ENCODE results near the gene SNX8. TPM values are rescaled to one million over a fixed set of nuclear protein-coding genes. Genes with fewer than 3 reads are reported as not detected.

Gene SNX8
- total RNA-seq, 2 donors from 2014 or later, result 20.0 to 23.0 TPM

DNA sequence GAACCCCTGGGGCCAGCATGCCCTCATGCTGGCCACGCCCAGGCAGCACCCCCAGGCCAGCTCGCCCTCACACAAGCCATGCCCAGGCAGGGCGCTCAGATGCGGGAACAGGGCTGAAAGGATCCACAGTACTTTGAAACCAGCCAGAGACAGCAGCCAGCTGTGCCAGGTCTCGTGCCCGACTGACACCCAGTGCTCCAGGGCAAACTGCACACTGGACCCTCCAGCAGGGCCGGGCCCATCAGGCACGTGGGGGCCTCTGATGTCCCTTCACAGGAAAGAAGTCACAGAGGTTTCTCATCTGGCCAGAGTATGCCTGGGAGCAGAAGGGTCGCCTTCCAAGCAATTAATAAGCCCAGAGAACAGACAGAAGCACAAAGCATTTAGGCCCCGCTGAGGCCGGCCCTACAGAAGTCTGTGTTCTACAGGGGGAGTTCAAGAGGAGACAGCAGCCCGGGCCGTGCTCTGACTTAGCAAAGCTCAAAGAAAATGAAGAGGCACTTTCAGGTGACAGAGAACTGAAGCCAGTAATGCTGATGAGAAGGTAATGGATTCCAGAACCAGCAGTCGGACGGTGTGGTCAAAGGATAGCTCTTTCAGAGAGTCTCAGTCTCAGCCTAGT is 102.9 kb downstream of the SNX8 start:
- no peak for DNase-seq (ENCODE audit: low spot score)
- Histone ChIP-seq H3K4me3 (no peak overlapping the region), H3K27ac (no peak overlapping the region), H3K36me3 (peaks cover 42% of the 10 kb centered on the region), H3K27me3 (no peaks in the 10 kb centered on the region), H3K9me3 (no peaks in the 10 kb centered on the region), H3K4me1 (peaks cover 0 to 11% of the 10 kb centered on the region in 2 donors)
- TF ChIP-seq, protein P1, sequence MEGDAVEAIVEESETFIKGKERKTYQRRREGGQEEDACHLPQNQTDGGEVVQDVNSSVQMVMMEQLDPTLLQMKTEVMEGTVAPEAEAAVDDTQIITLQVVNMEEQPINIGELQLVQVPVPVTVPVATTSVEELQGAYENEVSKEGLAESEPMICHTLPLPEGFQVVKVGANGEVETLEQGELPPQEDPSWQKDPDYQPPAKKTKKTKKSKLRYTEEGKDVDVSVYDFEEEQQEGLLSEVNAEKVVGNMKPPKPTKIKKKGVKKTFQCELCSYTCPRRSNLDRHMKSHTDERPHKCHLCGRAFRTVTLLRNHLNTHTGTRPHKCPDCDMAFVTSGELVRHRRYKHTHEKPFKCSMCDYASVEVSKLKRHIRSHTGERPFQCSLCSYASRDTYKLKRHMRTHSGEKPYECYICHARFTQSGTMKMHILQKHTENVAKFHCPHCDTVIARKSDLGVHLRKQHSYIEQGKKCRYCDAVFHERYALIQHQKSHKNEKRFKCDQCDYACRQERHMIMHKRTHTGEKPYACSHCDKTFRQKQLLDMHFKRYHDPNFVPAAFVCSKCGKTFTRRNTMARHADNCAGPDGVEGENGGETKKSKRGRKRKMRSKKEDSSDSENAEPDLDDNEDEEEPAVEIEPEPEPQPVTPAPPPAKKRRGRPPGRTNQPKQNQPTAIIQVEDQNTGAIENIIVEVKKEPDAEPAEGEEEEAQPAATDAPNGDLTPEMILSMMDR (IDR thresholded peaks at IDR 0.05), result no peak

DNA sequence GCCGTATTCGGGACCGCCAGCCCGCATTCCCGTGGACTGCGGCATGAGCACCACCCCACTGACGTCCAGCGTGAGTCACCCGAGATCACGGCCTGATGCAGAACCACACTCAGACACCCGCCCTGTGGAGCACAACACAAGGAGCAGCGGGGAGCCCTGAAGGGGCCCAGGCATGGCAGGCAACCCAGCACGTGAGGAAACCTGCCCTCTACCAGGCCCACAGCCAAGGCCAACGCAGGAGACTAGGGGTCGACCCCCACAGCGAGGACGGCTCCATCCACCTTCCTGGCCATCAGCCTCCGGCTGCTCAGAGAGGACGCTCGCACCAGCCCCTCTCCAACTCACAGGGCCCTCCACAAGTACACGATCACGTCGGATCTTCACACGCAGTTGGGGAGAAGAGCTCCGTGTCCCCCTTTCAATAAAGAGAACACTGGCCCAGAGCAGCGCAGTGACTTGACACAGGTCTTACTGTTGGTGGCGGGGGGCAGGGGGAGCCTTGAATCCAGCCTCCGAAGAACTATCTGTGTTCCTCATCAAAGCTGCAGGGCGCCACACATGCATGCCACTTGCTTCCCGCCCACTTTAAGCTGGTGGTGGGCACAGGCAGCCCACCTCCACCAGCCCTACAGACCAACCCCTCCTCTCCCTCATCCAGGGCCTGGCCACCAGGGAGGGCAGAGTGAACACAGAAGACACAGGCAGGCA is 103.5 kb downstream of the SNX8 start:
- H3K4me3 ChIP-seq, result no peak overlapping the region
- no peak for DNase-seq (ENCODE audit: low spot score)

DNA sequence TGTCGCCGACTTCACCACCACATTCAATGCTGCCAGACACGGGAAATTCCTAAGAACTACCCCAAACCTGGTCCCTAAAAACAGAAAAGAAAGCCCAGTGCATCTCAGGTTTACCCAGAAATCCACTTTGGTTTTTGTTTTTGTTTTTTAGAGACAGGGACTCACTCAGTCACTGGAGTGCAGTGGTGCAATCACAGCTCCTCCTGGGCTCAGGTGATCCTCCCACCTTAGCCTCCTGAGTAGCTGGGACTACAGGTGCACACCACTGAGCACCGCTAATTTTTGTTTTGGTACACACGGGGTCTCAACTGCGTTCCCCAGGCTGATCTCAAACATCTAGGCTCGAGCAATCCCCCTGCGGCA is 104.3 kb downstream of the SNX8 start:
- Histone ChIP-seq H3K36me3 (peaks cover 32% of the 10 kb centered on the region), H3K4me3 (no peak overlapping the region), H3K27ac (no peak overlapping the region), H3K9me3 (no peaks in the 10 kb centered on the region), H3K4me1 (peaks cover 0 to 11% of the 10 kb centered on the region in 2 donors), H3K27me3 (no peaks in the 10 kb centered on the region)
- TF ChIP-seq, protein P1 (IDR thresholded peaks at IDR 0.05), result no peak
- DNase-seq (ENCODE audit: low spot score), result no peak

More for the DNA sequence above, 103.5 kb downstream of the SNX8 start:
- no peaks in the 10 kb centered on the region for H3K27me3 ChIP-seq
- no peak overlapping the region for H3K27ac ChIP-seq
- TF ChIP-seq, protein P1 (IDR thresholded peaks at IDR 0.05), result no peak
- peaks cover 36% of the 10 kb centered on the region for H3K36me3 ChIP-seq
- H3K9me3 ChIP-seq, result no peaks in the 10 kb centered on the region
- peaks cover 0 to 11% of the 10 kb centered on the region in 2 donors for H3K4me1 ChIP-seq

DNA sequence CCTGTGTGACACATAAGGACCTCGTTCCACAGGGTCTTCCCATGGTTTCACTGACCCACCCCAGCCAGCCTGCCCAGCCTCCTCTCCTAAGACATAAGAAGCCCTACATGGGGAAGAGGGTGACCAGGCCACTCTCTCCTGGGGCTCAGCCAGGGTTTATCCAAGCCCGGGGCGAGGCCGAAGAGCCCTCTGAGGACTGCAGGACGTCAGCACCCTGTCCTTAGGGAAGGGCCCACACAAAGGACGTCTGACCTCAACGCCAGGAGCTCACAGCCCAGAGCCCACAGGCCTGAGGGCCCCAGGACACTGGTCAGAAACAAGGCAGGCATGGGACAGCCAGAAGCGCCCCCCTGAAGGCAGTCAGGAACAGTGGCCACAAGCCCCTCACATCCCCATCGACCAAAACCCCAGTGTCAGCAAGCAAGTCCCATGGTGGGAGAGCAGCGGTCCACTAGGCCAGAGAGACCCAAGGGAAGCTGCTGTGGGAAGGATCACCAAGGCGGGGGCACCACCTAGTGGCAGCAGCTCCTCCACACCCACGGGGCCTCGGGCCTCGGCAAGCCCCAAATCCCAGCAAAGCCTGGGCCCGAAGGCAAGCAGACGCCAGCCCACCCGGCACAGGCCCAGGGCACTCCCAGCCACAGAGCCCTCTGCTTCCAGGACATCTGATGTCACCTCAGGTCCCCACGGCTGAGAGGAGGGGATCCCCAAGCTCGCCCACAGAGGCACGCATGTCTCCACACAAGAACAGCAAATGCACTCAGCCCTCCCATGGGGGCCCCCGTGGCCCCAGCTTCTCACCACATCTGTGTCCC is 104.9 kb downstream of the SNX8 start:
- H3K36me3 ChIP-seq, result peaks cover 26% of the 10 kb centered on the region

DNA sequence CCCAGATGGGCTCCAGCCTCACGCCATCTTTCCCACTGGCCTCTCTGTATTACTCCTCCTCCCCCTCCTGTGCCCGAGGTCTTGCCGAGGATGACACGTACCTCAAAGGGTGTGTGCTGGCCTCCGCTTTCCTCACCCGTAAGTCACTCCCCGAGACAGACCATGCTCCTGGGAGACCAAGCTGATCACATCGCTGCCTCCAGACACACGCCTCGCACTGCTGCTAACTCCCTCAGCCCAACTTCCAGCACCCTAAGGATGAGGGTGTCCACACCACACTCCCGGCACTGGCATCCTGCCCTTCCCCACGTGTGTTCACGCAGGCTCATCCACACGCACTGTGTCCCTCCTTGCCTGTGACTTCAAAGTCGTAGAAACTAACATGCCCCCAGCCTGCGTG is 105.5 kb downstream of the SNX8 start:
- H3K36me3 ChIP-seq, result peaks cover 24% of the 10 kb centered on the region
- H3K4me3 ChIP-seq, result no peak overlapping the region
- H3K27ac ChIP-seq, result no peak overlapping the region
- H3K9me3 ChIP-seq, result no peaks in the 10 kb centered on the region
- TF ChIP-seq, protein P1 (IDR thresholded peaks at IDR 0.05), result no peak
- peaks cover 0 to 6% of the 10 kb centered on the region in 2 donors for H3K4me1 ChIP-seq
- H3K27me3 ChIP-seq, result no peaks in the 10 kb centered on the region
- DNase-seq (ENCODE audit: low spot score), result no peak

More for the DNA sequence above, 104.9 kb downstream of the SNX8 start:
- DNase-seq (ENCODE audit: low spot score), result peak; percentile 66
- H3K9me3 ChIP-seq, result no peaks in the 10 kb centered on the region
- H3K27me3 ChIP-seq, result no peaks in the 10 kb centered on the region
- H3K4me3 ChIP-seq, result no peak overlapping the region
- TF ChIP-seq, protein P1 (IDR thresholded peaks at IDR 0.05), result peak; percentile 74 to 84
- peaks cover 0 to 8% of the 10 kb centered on the region in 2 donors for H3K4me1 ChIP-seq
- H3K27ac ChIP-seq, result no peak overlapping the region
